Measurements from ENCODE around the gene CA12.
"Not testable (repeated sequence)": the region's sequence is repeated elsewhere in the genome, so short reads cannot be mapped to it uniquely, and the experiment has no call there.

The CA12 gene

GRCh38 chr15:63332367-63333124, 49.1 kb downstream of the CA12 start:
- no peak for DNase-seq

DNA sequence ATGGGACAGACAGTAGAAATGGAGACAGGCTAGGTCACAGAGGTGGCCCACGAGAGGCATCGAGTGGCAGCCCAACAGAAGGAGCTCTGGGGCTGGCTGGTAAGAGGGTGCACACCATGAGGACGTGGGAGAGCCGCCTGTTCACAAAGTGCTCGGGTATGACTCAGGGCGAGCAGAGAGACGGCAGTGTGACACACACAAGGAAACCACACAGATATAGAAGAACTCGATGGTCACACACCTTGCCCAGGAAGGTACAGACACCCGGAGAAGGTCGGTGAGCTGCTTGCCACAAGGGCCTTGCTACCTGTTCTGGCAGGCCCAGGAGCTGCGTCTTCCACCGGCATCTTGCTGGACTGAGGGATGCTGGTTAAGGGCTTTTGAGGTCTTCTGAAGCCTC, 50.2 kb downstream of the CA12 start:
- DNase-seq = no peak

DNA sequence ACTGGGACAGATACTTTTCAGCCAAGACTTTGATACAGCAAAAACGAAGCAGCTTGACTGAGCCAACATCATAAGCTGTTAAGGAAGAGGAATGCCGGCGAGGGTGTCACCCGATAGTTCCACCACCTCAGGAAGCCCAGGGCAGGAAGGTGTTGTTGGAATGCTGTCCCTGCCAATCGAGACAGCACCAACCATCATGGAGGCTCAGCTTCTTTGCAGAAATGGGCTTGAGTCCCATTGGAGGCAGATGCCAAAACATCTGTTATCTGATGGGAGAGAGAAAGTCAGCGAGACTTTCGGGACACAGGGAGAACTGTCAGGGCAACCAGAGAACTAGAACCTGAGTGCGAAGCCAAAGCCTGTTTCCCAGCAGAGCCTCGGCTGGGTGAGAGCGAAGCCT, 50.7 kb downstream of the CA12 start:
- DNase-seq = no peak

GRCh38 chr15:63329567-63330350, 51.9 kb downstream of the CA12 start:
- no peak for DNase-seq

DNA sequence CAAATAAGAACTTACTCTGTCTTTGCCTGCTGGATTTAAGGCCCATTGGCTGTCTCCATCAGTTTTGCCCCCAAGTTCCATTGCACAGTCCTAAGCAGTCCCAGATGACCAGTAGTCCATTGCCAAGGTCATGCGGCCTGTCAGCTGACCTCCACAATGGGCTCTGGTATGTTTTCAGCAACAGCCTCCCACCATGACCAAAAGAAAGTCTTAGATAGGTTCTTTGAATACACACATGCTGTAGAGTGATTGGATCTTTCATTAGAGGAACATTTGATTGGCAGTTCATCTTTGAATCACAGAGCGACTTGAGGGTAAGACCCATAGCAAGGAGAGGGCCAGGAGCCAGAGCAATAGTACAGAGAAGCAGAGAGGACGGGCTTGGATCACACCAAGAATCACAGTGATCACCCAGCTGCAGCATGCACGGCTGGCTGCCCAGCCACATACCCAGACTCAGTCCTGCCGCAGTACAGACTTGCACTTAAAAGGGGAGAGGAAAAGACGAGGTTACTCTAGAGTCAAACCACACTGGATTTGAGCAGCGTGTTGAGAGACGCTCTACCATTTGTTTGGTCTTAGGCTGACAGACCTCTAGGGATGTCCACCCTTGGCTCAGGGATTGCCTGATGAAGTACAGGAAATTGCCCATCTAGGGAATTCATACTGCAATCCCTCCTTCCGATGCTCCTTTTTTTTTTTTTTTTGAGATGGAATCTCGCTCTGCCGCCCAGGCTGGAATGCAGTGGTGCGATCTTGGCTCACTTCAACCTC, 53.8 kb downstream of the CA12 start:
- DNase-seq = no peak

- no peak for DNase-seq
These were observed 56.9 kb downstream of the CA12 start for GRCh38 chr15:63324770-63325169.

GRCh38 chr15:63323798-63324563, 57.7 kb downstream of the CA12 start:
- DNase-seq = peak in 1 of 2 donors; percentile 6

DNA sequence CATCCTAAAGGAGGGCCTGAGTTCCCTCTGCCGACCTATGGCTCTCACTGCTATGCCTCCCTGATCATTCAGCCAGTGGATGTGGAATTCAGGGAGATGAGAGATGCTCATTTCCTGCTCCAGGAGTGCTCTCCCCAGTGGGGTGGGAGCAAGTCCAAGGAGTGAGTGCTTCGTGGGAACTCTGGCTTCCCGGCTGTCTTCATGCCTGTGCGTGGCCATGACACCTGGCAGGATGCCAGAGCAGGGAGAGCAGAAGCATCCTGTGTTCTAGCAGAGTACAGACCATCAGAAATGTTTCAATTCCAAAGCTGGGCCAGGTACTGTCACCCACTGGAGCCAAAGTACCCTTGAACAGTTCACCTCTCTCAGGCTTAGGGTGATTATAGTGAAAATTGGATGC, 59.1 kb downstream of the CA12 start:
- DNase-seq = no peak

DNA sequence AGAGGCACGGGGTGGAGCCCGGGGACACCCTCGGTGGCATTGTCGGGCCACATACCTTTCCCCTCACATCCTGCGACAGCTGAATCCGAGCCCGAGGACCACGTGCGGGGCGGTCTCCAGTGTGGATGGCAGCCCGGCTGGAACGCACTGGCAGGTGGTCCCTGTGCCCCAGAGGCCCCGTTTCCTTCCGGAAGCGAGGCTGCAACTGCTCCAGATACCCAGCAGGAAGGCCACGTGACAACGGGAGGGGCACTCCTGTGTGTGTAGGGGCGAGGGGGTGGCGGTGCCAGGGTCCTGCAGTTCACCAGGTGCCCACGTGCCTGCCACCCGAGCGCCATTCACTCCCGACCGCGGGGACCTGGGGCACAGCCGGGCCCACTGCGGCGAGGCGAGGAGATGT, 60.2 kb downstream of the CA12 start:
- no peak for DNase-seq

DNA sequence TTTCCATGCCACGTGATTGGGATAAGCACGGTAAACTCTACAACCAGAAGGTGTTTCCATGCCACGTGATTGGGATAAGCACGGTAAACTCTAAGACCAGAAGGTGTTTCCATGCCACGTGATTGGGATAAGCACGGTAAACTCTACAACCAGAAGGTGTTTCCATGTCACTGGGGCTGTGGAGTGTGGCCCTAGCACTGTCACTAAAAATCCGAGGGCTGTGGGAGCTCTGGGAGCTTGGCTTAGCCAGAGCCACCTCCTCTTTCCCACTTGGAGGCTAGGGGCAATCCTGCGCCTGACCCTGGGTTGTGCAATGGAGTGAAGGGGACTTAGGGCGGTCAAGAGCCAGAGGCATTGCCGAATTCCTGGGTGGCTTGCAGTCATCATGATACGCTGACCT, 60.7 kb downstream of the CA12 start:
- not testable (repeated sequence) for DNase-seq

GRCh38 chr15:63320446-63320845, 61.2 kb downstream of the CA12 start:
- not testable (repeated sequence) for DNase-seq

DNA sequence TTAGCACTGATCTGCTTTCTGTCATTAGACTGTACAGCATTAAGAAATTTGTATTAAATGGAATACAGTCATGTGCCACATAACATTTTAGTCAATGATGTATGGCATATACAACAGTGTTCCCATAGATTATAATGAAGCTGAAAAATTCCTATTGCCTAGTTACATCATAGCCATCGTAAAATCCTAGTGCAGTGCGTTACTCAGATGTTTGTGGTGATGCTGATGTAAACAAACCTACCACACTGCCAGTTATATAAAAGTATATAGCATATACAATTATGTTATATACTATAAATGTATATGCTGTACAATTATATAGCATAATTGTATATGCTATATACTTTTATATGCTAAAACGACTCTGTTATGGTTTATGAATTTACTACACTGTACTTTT, 62.6 kb downstream of the CA12 start:
- no peak for DNase-seq

- DNase-seq = no peak
These were observed 63.3 kb downstream of the CA12 start for GRCh38 chr15:63318344-63318743.

- DNase-seq = no peak
These were observed 67.2 kb downstream of the CA12 start for GRCh38 chr15:63314409-63314808.

GRCh38 chr15:63313825-63314224, 67.8 kb downstream of the CA12 start:
- no peak for DNase-seq

GRCh38 chr15:63312286-63312685, 69.4 kb downstream of the CA12 start:
- DNase-seq = no peak

GRCh38 chr15:63310646-63311045, 71.0 kb downstream of the CA12 start:
- DNase-seq = no peak

DNA sequence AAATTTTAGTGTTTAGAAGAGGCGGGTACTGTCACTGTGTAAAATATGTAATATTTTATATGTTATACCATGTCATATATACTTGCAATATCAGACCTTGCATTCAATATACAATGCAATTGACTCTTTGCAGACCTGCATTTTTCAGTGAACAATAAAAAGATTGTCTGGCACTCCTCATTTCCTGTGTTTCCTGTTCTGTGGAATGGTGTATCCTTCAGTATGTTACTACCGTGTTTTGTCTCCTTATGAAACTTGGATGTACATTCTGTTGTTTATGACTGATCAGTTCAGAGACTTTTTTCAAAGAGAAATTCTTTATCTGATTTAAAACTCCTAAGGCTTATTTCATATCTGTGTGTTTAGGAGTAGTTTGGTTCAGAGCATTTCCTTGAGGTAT, 72.7 kb downstream of the CA12 start:
- DNase-seq = no peak

- no peak for DNase-seq
These were observed 73.2 kb downstream of the CA12 start for GRCh38 chr15:63308491-63308890.

- DNase-seq = no peak
These were observed 75.1 kb downstream of the CA12 start for GRCh38 chr15:63306492-63307073.

GRCh38 chr15:63305260-63305659, 76.4 kb downstream of the CA12 start:
- no peak for DNase-seq

DNA sequence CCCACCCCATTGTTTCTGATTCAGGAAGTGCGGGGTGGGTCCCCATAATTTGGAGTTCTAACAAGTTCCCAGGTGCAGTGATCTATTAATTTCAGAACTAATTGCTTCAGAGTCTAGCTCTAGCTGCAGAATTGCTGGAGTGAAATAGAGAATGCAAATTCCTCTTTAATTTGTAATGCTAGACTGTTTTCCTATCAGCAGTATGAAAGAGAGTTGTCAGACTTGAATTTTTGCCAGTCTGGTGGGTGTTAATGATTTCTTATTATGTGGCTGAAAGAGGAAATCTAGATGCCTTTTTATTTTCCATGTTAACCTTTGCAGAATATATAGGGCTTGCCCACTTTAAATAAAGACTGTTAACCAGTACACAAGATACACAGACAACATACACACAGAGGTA, 80.6 kb downstream of the CA12 start:
- DNase-seq = no peak
